IMR-90 (cell line): ENCODE measurements around the gene ZNF587B. TPM values are rescaled to one million over a fixed set of nuclear protein-coding genes. Genes with fewer than 3 reads are reported as not detected.
"Not testable (repeated sequence)": the region's sequence is repeated elsewhere in the genome, so short reads cannot be mapped to it uniquely, and the experiment has no call there.

Experiments used
- ATAC-seq: fragments of 200-7000 bp; cut with Tn5 transposase; 2 replicates; pipeline ENCODE4 v1.9.1; 2020; ENCODE audit warnings: low read depth, mild to moderate bottlenecking, moderate library complexity
- BruUV-seq: library from RNA; stranded (reverse); fragments of 400-500 nt; replicated peaks from 2 replicates; lab custom pipeline; 2021; lab: Mats Ljungman, UMichigan
- CTCF ChIA-PET: fragments of 300-600 bp; formaldehyde crosslinking; extraction: SDS; loops from one replicate; lab custom pipeline; 2021; ENCODE audit warnings: antibody characterized with exemption; lab: Yijun Ruan, JAX
- POLR2A ChIA-PET: fragments of 300-600 bp; sonication (Branson Sonifier 250); formaldehyde crosslinking; loops from one replicate; lab custom pipeline; 2022; ENCODE audit warnings: antibody characterized with exemption; ENCODE audit not compliant: unreplicated experiment; lab: Charles Lee
- DNase-seq: peaks from one replicate; pipeline ENCODE4 v3.0.0; 2013
- H2AFZ ChIP-seq: replicated peaks from 2 replicates; pipeline ENCODE3; 2013; ENCODE audit warnings: low read length, mild to moderate bottlenecking; ENCODE audit not compliant: poor library complexity
- H2AK5ac ChIP-seq: 2 replicates; pipeline ENCODE4 v1.6.1; 2013; ENCODE audit warnings: low read depth, low read length, inconsistent platforms
- H2AK9ac ChIP-seq: replicated peaks from 2 replicates; pipeline ENCODE3; 2013; ENCODE audit warnings: mild to moderate bottlenecking, low read depth, low read length, moderate library complexity; ENCODE audit not compliant: poor library complexity
- H2BK120ac ChIP-seq: 2 replicates; pipeline ENCODE4 v1.6.1; 2013; ENCODE audit warnings: low read depth, low read length, inconsistent platforms
- H2BK15ac ChIP-seq: 3 replicates; pipeline ENCODE4 v1.6.1; 2013; ENCODE audit warnings: low read depth, low read length, inconsistent platforms
- H2BK20ac ChIP-seq: 2 replicates; pipeline ENCODE4 v1.6.1; 2013; ENCODE audit warnings: low read depth, mild to moderate bottlenecking, inconsistent platforms, low read length, moderate library complexity
- H2BK5ac ChIP-seq: 2 replicates; pipeline ENCODE4 v1.6.1; 2013; ENCODE audit warnings: mild to moderate bottlenecking, low read depth, low read length, inconsistent platforms; ENCODE audit not compliant: poor library complexity, severe bottlenecking
- H3K14ac ChIP-seq: replicated peaks from 2 replicates; pipeline ENCODE4 v1.6.1; 2013; ENCODE audit warnings: low read depth, low read length, inconsistent platforms
- H3K18ac ChIP-seq: 2 replicates; pipeline ENCODE4 v1.6.1; 2013; ENCODE audit warnings: low read depth, low read length, control low read depth
- H3K23ac ChIP-seq: 2 replicates; pipeline ENCODE4 v1.6.1; 2013; ENCODE audit warnings: low read depth, low read length, inconsistent platforms
- H3K27ac ChIP-seq: 2 replicates; pipeline ENCODE4 v1.5.1; 2013; ENCODE audit warnings: mild to moderate bottlenecking, control low read depth, low read length; ENCODE audit not compliant: insufficient read depth
- H3K27me3 ChIP-seq: 2 replicates; pipeline ENCODE4 v1.6.1; 2013; ENCODE audit warnings: low read length; ENCODE audit not compliant: control insufficient read depth, insufficient read depth
- H3K36me3 ChIP-seq: 2 replicates; pipeline ENCODE4 v1.6.1; 2013; ENCODE audit warnings: low read length, mixed read lengths; ENCODE audit not compliant: control insufficient read depth, insufficient read depth
- H3K4ac ChIP-seq: 2 replicates; pipeline ENCODE4 v1.6.1; 2013; ENCODE audit warnings: low read depth, low read length, inconsistent platforms
- H3K4me1 ChIP-seq: 2 replicates; pipeline ENCODE4 v1.6.1; 2013; ENCODE audit warnings: low read length, mixed read lengths; ENCODE audit not compliant: control insufficient read depth, insufficient read depth
- H3K4me2 ChIP-seq: 2 replicates; pipeline ENCODE4 v1.6.1; 2013; ENCODE audit warnings: low read depth, mild to moderate bottlenecking, control low read depth, low read length, moderate library complexity
- H3K4me3 ChIP-seq: 2 replicates; pipeline ENCODE4 v1.5.1; 2013; ENCODE audit warnings: low read depth, mild to moderate bottlenecking, control low read depth, low read length, moderate library complexity; ENCODE audit not compliant: insufficient read depth
- H3K56ac ChIP-seq: 2 replicates; pipeline ENCODE4 v1.6.1; 2013; ENCODE audit warnings: low read length, inconsistent platforms; ENCODE audit not compliant: insufficient read depth; ENCODE audit errors: extremely low read depth
- H3K79me1 ChIP-seq, 2 experiments: 2 replicates each; pipeline ENCODE4 v1.6.1; 2013; ENCODE audit warnings: low read length in 2 of 2, inconsistent platforms in 1 of 2, low read depth in 1 of 2
- H3K9ac ChIP-seq: 2 replicates; pipeline ENCODE4 v1.6.1; 2013; ENCODE audit warnings: low read depth, low read length, control low read depth
- H3K9me1 ChIP-seq: 2 replicates; pipeline ENCODE4 v1.6.1; 2013; ENCODE audit warnings: low read length, inconsistent platforms; ENCODE audit not compliant: insufficient read depth
- H3K9me3 ChIP-seq: 2 replicates; pipeline ENCODE4 v1.6.1; 2013; ENCODE audit warnings: low read length; ENCODE audit not compliant: control insufficient read depth, insufficient read depth
- H4K20me1 ChIP-seq: 2 replicates; pipeline ENCODE4 v1.6.1; 2013; ENCODE audit warnings: low read length, inconsistent platforms; ENCODE audit not compliant: insufficient read depth
- H4K5ac ChIP-seq: 2 replicates; pipeline ENCODE4 v1.6.1; 2013; ENCODE audit warnings: mild to moderate bottlenecking, low read depth, low read length, control low read depth
- H4K8ac ChIP-seq, 2 experiments: 2 replicates each; pipeline ENCODE4 v1.6.1; 2013; ENCODE audit warnings: low read depth in 2 of 2, low read length in 2 of 2, control low read depth in 1 of 2, inconsistent platforms in 1 of 2
- H4K91ac ChIP-seq: 2 replicates; pipeline ENCODE4 v1.6.1; 2013; ENCODE audit warnings: low read depth, low read length, inconsistent platforms; ENCODE audit not compliant: insufficient read depth
- WGBS, 2 experiments: methylation state at CpG; one replicate each; pipeline versions ENCODE4 v1.1.5 to v1.1.7; 2013; ENCODE audit warnings: missing lambda C conversion rate in 2 of 2; ENCODE audit not compliant: insufficient read length in 1 of 2; ENCODE audit errors: extremely low coverage in 2 of 2; 5-methylcytosine and 5-hydroxymethylcytosine counted together
- dilution Hi-C: fragments of 300-500 bp; cut with HindIII; formaldehyde crosslinking; loops from one replicate; pipeline ENCODE4 v1.14.3; 2018; ENCODE audit warnings: low sequenced_read_pairs; ENCODE audit not compliant: unreplicated experiment
- in situ Hi-C: fragments of 300-500 bp; cut with MboI; formaldehyde crosslinking; loops from 3 replicates; pipeline ENCODE4 v1.14.3; 2019; ENCODE audit warnings: low sequenced_read_pairs, inconsistent platforms, mixed read lengths
- intact Hi-C: fragments of 100-400 bp; cut with micrococcal nuclease; formaldehyde crosslinking; loops from 2 replicates; pipeline ENCODE4 v1.10.0; 2022
- polyA plus RNA-seq, 3 experiments: library from polyadenylated mRNA; depleted of rRNA; stranded (reverse); fragments of >200 nt; gene quantifications; 2 replicates each; pipeline ENCODE4 v1.2.3, GENCODE V29; 2012; ENCODE audit warnings: low replicate concordance in 1 of 3
- total RNA-seq: library from RNA; depleted of rRNA; stranded (reverse); fragments of >200 nt; gene quantifications from 2 replicates; pipeline ENCODE4 v1.2.3, GENCODE V29; 2012

Gene ZNF587B
- total and polyA plus RNA-seq, 2 of the 4 experiments (the other 2 are of a cell fraction), result 3.7 to 33.9 TPM

DNA sequence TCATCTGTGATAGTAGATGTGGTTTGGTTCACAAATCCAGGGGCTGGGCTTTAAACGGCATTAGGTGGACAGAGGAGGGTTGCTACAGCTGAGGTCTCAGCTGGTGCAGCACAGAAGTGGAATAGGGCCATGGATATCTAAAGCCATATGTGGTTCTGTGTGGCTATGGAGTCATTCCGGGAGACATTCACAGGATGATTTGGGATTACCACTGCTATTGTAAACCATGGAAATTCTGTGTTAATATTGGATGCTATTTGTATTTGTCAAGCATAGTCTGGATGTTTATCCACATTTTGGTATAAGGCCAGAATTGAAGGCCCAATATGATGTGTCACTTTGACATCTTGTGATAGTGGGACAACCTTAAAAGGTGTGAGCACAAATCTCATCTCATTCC, 6.9 kb upstream of the ZNF587B start:
- H3K36me3 ChIP-seq, H2AK9ac ChIP-seq, H2BK120ac ChIP-seq, H3K4ac ChIP-seq, dilution Hi-C loops, H3K9me1 ChIP-seq, H3K56ac ChIP-seq, H4K8ac ChIP-seq, BruUV-seq, H2AK5ac ChIP-seq, H3K18ac ChIP-seq, H3K23ac ChIP-seq, H4K91ac ChIP-seq, ATAC-seq, H3K4me2 ChIP-seq, intact Hi-C loops, DNase-seq, H3K14ac ChIP-seq, H2AFZ ChIP-seq, H2BK15ac ChIP-seq, H2BK5ac ChIP-seq, H3K4me1 ChIP-seq, H3K9me3 ChIP-seq, H3K27ac ChIP-seq, CTCF ChIA-PET, H3K4me3 ChIP-seq, H2BK20ac ChIP-seq, in situ Hi-C loops, H3K9ac ChIP-seq, H4K5ac ChIP-seq, POLR2A ChIA-PET, H3K27me3 ChIP-seq: not testable (repeated sequence)
- Histone ChIP-seq H3K79me1 (peaks cover 11 to 67% of the 10 kb centered on the region in 2 experiments), H4K20me1 (peaks cover 26% of the 10 kb centered on the region)
- WGBS, 2 experiments, result 57% methylated on average over 1 of the region's 2 CpGs; no CpG with 5 or more reads in 1 of the 2 experiments

DNA sequence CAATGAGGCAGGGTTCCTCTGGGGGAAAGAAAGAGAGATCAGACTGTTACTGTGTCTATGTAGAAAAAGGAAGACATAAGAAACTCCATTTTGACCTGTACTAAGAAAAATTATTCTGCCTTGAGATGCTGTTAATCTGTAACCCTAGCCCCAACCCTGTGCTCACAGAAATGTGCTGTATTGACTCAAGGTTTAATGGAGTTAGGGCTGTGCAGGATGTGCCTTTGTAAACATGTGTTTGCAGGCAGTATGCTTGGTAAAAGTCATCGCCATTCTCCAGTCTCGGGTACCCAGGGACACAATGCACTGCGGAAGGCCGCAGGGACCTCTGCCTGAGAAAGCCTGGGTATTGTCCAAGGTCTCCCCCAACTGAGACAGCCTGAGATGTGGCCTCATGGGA, 6.5 kb upstream of the ZNF587B start:
- dilution Hi-C loops, H3K9me3 ChIP-seq, H3K9me1 ChIP-seq, H3K4ac ChIP-seq, H3K4me1 ChIP-seq, H3K18ac ChIP-seq, intact Hi-C loops, H2BK15ac ChIP-seq, CTCF ChIA-PET, H3K23ac ChIP-seq, H2AK9ac ChIP-seq, H4K91ac ChIP-seq, H3K36me3 ChIP-seq, H3K27ac ChIP-seq, in situ Hi-C loops, H2BK20ac ChIP-seq, H2BK5ac ChIP-seq, H3K14ac ChIP-seq, H2BK120ac ChIP-seq, POLR2A ChIA-PET, H4K8ac ChIP-seq, H3K9ac ChIP-seq, H3K4me3 ChIP-seq, H3K27me3 ChIP-seq, H3K56ac ChIP-seq, ATAC-seq, H2AFZ ChIP-seq, H4K5ac ChIP-seq, H2AK5ac ChIP-seq, DNase-seq, BruUV-seq, H3K4me2 ChIP-seq: not testable (repeated sequence)
- Histone ChIP-seq H4K20me1 (peaks cover 26% of the 10 kb centered on the region), H3K79me1 (peaks cover 11 to 67% of the 10 kb centered on the region in 2 experiments)
- WGBS, 2 experiments, result 100% methylated on average over 2 of the region's 4 CpGs; no CpG with 5 or more reads in 1 of the 2 experiments
